ENCODE measurements around the gene PM20D1. TPM values are rescaled to one million over a fixed set of nuclear protein-coding genes. Genes with fewer than 3 reads are reported as not detected.

Gene PM20D1
- under 0.01 TPM in 2 replicates for total RNA-seq

GRCh38 chr1:205849619-205850355, at the start of gene PM20D1:
TSS of gene PM20D1 (minus strand) at chr1:205850132. CDS start at chr1:205850072, 60 bp downstream.

GRCh38 chr1:205812878-205813754, 36.8 kb downstream of the PM20D1 start, which contains the start of gene SLC41A1:
TSS of gene SLC41A1 (minus strand) at chr1:205813198. CDS start at chr1:205810441, 2,757 bp downstream.

Other genes starting within 250 kb of the PM20D1 start
- gene ELK4, start 218.1 kb downstream of the PM20D1 start, total RNA-seq = 8.6 and 9.6 TPM in 2 replicates
- gene SLC45A3, start 169.6 kb downstream of the PM20D1 start, total RNA-seq = 3.6 and 3.7 TPM in 2 replicates
- gene NUCKS1, start 100.0 kb downstream of the PM20D1 start, total RNA-seq = 98.9 and 131 TPM in 2 replicates
- gene RAB29, start 74.7 kb downstream of the PM20D1 start, total RNA-seq = 15.9 and 29.3 TPM in 2 replicates
- 20.0 and 20.3 TPM in 2 replicates for gene SLC41A1, start 36.9 kb downstream of the PM20D1 start, total RNA-seq
- not detected in 2 replicates for gene SLC26A9, start 93.3 kb upstream of the PM20D1 start, total RNA-seq
- 3.1 and 3.7 TPM in 2 replicates for gene RAB7B, start 153.3 kb upstream of the PM20D1 start, total RNA-seq
- not detected in 2 replicates for gene CTSE, start 173.8 kb upstream of the PM20D1 start, total RNA-seq
- not detected in 2 replicates for gene RHEX, start 203.0 kb upstream of the PM20D1 start, total RNA-seq